ENCODE measurements around the gene CBLB.
"Not testable (repeated sequence)": the region's sequence is repeated elsewhere in the genome, so short reads cannot be mapped to it uniquely, and the experiment has no call there.

Gene CBLB

DNA sequence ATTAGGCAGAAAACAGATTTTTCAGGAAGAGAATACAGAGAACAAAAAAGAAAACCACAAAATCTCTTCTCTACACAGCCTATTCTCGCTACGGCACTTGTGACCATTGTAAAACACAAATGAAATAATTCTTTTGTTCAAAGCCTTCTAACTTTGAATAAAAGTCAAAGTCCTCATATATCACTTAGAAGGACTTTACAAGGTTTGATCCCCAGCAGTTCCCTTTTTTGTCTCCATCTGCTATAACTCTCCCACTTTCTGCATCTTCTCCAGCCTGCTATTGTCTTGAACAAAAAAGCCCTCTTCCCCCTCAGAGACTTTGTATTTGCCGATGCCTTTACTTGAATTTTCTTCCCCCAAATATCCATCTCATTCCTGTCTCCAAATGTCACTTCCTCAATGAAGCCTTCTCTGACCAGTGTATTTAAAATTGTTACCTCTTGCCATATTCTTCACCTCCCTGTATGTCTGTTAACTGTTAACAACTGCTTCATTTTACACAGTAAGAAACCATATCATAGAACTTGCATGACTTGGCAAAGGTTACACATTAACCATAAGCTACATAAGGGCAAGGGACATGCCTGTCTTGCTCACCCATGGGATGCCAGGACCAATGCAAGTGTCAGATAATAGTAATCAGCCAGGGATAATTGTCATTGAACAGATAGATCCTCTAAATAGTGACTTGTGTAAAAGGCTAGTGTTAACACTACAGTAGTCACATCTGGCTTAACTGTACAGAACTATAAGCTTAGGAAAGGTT is 122.4 kb downstream of the CBLB start:
- DNase-seq, result no peak

DNA sequence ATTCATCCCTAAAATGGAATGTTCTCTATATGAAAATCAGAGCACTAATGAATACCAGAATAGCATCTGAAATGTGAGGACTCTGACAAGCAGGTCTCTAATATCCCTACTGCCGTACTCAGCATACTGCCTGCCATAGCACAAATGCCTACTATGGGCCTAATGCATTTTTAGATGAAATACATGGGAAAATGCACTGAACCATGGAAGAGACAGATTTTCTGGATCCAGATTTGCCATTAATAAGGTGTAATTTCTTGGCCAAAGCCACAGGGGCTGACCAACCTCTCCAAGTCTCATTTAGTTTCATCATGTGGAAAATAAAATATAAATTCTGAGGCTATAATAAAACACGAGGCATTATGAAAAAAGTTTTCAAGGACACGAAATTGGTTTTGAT is 123.8 kb downstream of the CBLB start:
- no peak for DNase-seq

DNA sequence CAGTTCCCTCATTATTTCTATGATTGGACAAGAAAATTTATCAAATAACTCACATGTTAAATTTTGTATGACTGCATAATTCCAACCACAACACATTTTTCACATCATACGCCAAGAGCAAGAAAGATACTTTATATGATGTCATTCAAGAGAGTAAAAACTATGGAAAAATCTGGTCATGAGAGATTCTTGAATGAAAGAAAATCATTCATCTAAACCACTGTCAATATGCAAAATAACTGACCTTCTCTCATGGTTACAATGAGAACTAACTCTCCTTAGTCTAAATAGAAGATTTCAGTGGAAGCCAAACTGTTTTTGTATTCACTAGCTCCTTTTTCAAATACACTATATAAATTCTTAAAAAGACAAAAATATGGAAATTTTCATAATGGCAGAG is 124.6 kb downstream of the CBLB start:
- DNase-seq, result no peak

DNA sequence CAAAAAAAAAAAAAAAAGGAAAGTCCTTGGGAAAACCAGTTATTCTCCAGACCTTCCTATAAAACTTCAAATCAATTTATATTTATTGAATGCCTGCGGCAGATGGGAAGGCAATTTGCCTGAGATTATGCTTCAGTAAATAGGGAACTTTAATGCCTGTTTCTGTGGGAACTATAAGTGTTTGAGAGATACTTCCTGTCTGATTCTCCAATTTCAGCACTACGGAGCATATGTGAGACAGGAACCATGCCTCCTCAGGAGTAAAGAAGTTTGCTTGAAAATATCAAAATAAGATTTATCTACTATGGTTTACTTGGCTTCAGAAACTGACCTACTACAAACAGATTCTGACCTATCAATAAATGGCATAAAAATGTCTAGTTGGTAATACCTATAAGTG is 135.5 kb downstream of the CBLB start:
- no peak for DNase-seq

DNA sequence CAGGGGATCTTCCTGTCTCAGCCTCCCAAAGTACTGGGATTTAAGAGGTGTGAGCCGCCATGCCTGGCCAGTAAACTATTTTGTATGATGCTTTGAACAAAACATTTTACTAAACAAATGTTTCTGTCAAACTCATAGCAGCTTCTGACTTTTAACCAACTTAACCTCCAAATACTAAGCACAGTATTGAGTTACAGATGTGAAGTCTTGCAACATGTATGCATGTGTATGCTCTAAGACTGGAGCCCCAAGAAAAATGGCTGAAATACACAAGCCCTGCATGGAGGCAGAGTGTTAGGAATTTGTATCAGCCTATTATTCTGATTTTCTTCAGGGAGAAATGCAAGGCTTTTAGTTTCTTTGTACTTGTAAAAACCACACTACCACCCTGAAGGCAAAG is 137.1 kb downstream of the CBLB start:
- DNase-seq, result no peak

DNA sequence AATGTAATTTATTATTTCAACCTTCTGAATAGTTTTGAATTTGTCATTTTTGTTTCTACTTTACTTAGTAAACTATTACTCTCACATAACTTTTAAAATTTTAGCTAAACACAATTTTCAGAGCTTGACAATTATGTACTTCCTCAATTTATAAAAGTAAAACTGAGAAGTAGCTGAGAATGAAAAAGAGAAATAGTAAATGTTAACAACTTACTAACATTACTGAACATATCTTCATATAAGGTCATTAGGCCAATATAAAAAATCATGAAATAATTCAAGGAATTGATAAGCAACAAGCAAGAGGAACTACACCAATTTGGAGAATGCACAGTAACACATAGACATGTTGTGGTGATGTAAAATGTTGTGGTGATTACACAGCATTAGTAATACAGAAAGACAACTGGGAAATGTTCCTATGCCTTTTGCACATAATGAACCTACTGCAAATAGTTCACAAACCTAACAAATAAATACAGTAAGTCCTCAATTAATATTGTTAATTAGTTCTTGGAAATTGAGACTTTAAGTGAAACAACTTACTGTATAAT is 137.9 kb downstream of the CBLB start:
- no peak for DNase-seq

DNA sequence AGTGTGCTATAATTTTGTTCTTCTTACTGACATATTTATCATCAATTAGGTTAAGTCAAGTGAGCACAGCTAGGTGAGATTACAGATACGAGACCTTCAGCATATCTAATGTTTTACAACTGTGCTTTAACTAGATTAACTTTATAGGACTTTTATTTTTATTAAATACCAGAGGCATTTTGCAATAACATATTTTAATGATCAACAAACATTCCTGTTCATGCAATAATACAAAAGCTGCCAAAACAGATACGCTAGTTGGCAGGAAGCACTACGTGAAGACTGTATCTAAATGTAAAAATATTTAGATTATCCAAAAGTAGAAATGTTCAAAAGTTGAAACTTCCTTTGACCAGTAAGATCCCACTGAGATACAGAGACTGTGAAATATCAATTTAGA is 139.1 kb downstream of the CBLB start:
- DNase-seq, result no peak

DNA sequence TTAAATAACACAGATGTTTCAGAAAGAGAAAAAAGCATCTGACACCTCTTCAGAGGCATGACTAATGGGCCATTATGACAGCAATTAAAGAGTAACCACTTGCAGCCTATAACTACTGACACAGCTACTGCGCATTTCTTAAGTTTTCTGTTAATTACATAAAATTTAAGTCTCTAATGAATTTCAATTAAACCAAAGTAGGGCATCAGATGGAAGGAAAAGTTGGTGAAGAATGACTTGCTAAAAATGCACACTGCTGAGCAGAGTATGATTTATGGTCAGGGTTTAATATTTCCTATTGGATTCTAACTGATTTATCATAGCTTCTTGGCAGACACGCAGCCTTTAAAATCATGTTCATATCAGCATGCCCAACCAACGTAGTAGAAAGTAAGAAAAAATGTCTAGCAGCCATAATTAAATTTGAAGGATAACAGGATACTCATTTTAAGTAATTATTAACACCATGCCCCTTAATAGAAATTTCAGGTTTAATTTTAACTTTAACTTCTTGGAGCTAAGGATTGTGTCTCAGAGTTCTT is 140.0 kb downstream of the CBLB start:
- no peak for DNase-seq

DNA sequence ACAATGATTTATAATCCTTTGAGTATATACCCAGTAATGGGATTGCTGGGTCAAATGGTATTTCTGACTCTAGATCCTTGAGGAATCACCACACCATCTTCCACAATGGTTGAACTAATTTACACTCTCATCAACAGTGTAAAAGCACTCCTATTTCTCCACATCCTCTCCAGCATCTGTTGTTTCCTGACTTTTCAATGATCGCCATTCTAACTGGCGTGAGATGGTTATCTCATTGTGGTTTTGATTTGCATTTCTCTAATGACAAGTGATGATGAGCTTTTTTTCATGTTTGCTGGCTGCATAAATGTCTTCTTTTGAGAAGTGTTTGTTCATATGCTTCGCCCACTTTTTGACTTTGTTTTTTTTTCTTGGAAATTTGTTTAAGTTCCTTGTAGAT is 141.8 kb downstream of the CBLB start:
- not testable (repeated sequence) for DNase-seq

DNA sequence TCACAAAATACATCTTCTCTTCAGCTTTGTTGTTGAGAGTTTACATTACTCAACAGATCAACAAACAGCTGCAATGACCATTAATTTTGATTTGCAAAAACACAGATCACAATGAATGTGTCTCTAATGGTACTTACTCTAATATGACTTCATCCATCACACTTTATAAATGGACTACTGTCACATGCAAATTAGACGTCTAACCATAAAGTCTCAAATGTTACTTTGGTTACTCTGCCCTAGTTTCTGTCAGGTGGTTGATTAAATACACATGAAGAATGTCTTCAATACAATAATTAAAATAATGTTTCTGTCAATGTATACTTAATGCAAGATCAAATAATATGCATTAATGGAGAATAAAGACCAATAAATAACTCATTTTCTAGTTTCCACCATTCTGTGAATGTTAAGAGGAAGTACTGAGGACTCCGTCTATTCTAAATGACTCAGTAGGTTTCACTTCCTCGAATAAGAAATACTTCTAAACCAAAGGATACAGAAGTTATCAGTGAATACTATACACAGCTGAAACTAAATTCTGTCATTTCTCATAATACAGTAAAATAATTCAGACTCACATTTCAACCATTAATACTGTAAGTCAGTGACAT is 145.8 kb downstream of the CBLB start:
- DNase-seq, result peak; percentile 12

DNA sequence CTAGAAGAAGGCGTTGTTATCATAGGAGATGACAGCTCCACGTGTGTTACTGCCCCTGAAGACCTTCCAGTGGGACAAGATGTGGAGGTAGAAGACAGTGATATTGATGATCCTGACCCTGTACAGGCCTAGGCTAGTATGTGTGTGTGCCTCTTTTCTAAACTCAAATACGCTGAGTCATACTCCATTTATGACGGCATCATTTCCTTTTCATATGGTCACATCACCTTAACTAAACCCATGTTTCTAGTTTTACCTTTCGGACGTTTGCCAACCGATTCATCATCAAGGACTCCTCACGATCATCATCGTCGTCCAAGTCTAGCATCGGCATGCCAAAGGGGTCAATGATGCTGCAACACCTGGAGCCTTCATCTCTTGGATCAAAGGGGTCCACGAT is 149.0 kb downstream of the CBLB start:
- no peak for DNase-seq

DNA sequence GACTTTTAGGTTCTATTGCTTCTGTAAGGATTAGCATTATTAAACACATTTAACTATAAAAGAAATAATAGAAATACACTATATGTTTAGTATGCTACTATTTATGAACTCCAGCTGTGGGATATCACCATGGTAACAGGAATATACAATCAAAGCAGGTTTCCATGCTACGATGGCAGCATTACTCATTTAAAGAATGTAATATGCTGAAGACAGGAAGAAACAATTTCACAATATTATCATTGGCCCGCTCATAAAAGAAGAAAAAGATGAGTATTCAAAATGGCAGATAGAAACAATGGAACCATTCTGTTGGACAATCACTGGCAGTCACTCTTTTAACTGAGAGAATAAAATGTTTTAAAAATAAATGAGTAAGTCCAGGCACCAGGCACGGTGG is 153.4 kb downstream of the CBLB start:
- no peak for DNase-seq

DNA sequence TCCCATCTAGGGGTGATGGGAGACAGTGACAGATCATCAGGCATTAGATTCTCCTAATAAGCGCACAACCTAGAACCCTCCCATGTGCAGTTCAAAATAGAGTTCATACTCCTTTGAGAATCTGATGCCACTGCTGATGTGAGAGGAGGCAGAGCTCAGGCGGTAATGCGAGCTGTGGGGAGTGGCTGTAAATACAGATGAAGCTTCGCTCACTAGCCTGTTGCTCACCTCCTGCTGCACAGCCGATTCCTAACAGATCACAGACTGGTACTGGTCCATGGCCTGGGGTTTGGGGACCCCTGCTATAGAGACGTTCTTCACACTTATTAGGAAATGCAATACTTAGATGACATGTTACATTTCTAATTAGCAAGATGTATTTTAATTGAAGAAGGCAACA is 154.4 kb downstream of the CBLB start:
- no peak for DNase-seq

DNA sequence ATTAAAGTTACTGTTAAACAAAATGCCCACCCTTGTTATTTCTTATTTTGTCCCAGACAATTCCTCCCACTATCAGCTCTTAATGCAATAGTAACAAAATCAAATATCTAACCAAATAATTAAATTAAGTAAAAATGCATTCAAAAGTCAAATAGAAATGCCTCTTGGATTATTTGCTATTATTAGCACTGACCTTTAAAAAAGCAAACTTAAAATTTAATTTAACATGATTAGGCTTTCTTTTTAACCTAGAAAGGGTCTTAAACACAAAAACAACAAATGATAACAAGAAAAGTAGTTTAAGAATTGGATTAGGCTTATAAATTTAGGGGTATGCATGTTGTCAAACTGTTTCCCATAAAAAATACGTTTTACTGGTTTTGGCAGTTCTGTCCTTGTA is 159.8 kb downstream of the CBLB start:
- DNase-seq, result no peak

DNA sequence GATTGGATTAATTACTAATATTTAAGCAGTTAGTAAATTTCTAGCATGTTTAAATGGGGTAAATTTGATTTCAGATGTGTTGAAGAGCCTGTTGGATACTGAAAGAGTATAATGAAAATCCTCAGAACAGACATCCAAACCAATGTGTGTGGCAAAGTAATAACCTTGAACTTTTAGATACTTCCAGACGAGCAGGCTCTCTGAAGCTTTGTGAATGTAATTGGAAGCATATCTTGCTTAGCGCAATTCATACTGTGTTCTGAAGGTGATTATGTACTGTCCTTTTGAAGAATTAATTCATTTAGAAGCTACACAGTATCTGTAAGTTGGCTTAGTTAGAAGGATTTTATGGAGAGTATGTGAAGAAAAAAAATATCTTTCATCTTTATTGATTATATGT is 161.8 kb downstream of the CBLB start:
- no peak for DNase-seq

DNA sequence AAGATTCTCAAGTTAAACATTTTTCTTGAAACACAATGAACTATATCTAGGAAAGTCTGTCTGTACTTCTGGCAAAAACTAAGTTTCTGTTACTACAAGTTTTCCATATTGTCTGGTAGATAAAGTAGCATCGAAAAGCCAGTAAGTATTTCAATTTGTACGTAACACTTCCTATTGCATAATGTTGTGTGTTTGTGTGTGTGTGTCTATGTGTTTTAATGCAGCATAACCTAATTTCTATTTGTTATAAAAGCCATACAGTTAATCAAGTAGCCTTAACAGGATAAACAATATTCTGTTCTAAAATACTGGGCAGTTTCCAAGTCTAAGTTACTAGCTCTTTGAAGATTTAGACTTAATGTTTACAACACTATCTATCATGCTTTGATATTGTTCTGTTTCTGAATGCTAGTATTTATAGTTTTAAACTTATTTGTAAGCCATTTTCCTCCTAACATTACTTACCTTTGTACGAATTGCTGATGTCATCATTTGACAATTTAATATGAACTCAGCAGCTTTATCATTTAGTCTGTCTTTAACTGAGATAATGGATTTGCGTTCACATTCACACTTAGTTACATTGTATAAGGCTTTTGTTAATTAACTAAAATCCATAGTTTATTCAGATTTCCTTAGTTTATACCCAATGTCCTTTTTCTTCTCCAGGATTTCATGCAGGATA is 163.9 kb downstream of the CBLB start:
- no peak for DNase-seq

DNA sequence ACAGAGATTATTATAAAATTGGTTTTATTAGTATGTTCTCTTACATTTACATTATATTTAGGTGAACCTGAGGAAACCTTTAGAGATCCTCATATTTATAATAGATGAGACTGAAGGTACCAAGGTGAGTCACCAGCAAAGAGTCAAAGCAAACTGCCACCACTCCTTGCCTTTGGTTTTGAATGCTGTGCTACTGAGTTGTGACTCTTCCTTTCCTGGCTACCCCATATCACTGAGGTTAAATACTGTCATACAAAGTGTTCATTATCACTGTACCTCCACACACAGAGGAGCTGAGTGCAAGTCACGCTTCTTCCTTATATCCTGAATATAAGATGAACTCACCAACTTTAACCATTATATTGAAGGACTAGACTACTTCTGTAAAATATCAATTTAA is 168.2 kb downstream of the CBLB start:
- DNase-seq, result no peak

DNA sequence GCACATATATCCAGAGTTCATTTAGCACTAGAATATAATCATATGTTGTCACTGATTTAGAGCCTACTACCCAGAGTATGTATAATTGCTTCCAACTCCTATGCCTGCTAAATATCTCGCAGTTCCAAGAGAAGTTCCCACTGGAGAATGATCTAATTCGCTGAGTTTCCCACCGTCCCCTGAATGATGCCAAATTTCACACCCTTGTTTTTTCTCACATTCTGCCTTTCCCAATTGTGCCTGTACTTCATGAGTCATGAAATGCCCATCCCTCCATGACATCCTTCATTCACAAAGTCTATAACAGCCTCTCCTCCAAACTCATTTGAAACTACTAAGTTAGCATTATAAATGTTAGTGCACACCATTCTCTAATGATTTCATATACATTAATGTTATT is 177.2 kb downstream of the CBLB start:
- no peak for DNase-seq

DNA sequence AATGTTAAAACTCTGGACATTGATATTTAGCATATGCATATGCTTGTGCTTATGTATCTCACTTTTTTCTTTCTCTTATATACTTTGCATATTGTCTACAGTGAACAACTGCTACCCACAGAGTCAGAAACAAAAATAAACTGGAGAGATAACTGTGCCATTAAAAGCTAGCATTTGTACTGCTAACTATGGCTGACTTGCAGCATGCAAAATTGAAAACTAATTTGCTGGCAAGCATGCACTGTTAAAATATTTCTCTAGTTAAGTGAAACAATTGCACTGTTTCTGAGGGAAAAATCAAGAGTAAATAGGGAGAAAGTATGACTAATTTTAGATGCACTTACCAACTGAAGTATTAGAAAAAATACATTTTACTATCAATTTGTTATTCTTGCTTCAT is 177.8 kb downstream of the CBLB start:
- DNase-seq, result no peak

DNA sequence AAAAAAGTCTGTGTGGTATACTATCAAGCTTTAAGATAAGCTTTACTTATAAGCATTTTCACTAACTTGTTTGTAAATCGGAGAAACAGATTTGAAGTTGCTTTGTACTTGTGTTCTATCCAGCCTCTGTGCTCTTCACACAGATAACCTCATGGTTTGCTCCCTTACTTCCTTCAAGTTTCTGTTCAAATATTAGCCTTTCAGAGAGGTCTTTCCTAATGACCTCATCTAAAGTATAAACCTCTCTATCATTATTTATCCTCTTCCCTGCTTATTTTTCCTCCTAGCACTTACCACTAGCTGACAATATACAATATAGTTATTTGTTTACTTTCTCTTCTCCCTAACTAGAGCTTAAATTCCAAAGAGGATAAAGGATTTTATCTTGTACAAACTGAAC is 180.0 kb downstream of the CBLB start:
- DNase-seq, result no peak

DNA sequence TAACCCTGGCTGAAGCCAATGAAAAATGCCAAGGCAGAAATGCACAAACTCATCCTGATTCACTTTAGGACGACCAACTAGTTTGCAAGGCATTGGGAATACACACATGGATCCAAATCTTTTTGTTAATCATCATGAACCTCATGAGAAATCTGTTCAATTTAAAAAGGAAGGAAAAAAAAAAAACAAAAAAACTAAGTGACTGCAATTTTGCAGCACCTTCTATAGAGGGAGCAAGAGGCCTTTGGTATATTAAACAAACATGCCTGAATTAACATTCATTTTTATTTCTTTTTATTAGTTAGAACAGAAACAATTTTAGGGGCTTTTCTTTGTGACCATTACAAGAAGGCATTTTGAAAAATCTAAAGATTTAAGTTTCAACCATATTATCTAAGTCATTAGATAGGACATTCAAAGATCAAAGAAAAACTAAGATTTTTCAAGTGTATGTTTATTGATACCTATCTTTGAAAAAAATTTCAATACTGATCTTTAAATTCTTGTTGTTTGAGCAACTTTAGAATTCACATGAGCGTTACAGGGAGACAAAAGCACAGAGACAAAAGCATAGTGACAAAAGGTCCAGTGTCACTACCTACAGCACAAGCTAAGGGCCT is 182.4 kb downstream of the CBLB start:
- DNase-seq, result no peak

DNA sequence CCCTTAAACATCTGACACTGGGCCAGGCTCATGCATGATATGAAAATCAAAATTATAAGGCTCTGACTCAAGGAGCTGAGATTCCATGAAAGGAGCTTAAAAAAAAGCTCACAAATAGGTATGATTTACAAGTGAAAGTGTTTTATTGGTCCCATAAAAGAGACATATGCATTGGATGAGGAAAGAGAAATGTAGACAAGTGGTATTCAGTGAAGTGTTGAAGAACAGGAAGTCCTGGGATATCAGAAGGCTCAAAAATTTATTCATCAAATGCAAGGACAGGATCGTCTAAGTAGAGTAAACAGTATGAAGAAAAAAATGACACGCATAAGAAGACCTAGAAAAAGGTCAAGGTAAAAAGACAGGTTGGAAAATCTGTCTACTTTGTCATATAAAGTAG is 188.9 kb downstream of the CBLB start:
- no peak for DNase-seq

DNA sequence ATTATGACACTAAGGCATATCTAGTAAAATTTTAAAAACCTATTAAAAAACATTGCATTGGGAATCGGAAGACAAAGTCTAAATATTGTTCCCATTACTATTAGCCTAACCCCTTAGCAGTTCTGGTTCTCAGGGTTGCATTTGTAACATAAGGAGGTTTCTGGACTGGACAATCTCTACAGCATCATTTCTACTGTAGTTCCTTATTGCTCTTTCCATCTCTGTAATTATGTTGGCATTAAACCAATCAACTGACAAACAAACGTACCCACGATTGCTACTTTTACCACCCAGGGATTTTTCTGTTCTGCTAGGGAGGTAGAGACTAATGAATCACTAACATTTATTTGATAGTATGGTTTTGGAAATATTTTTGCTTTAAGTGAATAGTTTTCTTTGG is 190.8 kb downstream of the CBLB start:
- no peak for DNase-seq

All from NCI-H774 (cell line).